Body of pancreas (tissue), 4 donors: ENCODE data around the gene DSTN.

Experiments used
- CTCF ChIP-seq, 7 experiments: fragments of 450-650 bp in 4 of 7; fragments of 200-600 bp in 3 of 7; sonication (generic) in 3 of 7; IDR thresholded peaks; one replicate each; pipeline ENCODE4 v1.5.1; 2016 to 2019; ENCODE audit warnings: antibody characterized with exemption in 7 of 7
- POLR2A ChIP-seq, 3 donors: fragments of 450-650 bp; IDR thresholded peaks; one replicate each; pipeline ENCODE4 v1.6.1; 2016; ENCODE audit warnings: antibody characterized with exemption in 3 of 3, mild to moderate bottlenecking in 2 of 3

GRCh38 chr20:17533396-17533795 lies 36.5 kb upstream of the DSTN start:
- no peak for TF ChIP-seq CTCF (IDR thresholded peaks at IDR 0.05)
- no peak for TF ChIP-seq POLR2A (IDR thresholded peaks at IDR 0.05)
